CMK (cell line): Measurements from ENCODE around the gene TGFA.

Experiments used
- DNase-seq: peaks from one replicate; pipeline ENCODE4 v3.0.0-alpha.2; 2010; ENCODE audit warnings: low read depth

Gene TGFA

GRCh38 chr2:70523996-70524965 lies 29.3 kb downstream of the TGFA start:
- DNase-seq = no peak

- no peak for DNase-seq
These were observed 30.0 kb downstream of the TGFA start for GRCh38 chr2:70523672-70523995.

- DNase-seq = no peak
These were observed 31.0 kb downstream of the TGFA start for GRCh38 chr2:70522627-70523026.

GRCh38 chr2:70520825-70521224 lies 32.8 kb downstream of the TGFA start:
- DNase-seq = no peak

GRCh38 chr2:70519453-70519852 lies 34.2 kb downstream of the TGFA start:
- no peak for DNase-seq

- DNase-seq = no peak
These were observed 35.1 kb downstream of the TGFA start for GRCh38 chr2:70518557-70518956.

- DNase-seq = no peak
These were observed 35.8 kb downstream of the TGFA start for GRCh38 chr2:70517804-70518203.

DNA sequence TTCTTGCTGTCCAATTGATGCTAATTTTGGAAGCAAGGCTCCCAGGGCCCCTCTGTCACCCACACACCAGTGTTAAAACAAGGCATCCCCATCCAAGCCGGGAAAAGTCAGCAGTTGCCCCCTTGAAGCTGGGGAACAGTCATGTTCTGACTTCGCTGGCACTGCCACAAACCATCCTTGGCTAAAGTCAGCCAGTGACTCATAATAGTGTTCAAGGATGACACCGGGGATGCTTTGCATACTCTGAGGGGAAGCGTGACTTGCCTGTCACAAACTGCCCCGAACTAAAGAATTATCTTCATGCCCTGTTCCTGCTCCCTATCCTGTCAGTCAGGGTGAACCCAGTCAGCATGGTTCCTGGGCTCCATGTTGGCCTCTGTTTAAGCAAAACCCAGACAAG lies 37.0 kb downstream of the TGFA start:
- DNase-seq = no peak

- no peak for DNase-seq
These were observed 37.7 kb downstream of the TGFA start for GRCh38 chr2:70515938-70516337.

- DNase-seq = no peak
These were observed 39.0 kb downstream of the TGFA start for GRCh38 chr2:70514612-70515055.

- no peak for DNase-seq
These were observed 39.9 kb downstream of the TGFA start for GRCh38 chr2:70513738-70514137.

DNA sequence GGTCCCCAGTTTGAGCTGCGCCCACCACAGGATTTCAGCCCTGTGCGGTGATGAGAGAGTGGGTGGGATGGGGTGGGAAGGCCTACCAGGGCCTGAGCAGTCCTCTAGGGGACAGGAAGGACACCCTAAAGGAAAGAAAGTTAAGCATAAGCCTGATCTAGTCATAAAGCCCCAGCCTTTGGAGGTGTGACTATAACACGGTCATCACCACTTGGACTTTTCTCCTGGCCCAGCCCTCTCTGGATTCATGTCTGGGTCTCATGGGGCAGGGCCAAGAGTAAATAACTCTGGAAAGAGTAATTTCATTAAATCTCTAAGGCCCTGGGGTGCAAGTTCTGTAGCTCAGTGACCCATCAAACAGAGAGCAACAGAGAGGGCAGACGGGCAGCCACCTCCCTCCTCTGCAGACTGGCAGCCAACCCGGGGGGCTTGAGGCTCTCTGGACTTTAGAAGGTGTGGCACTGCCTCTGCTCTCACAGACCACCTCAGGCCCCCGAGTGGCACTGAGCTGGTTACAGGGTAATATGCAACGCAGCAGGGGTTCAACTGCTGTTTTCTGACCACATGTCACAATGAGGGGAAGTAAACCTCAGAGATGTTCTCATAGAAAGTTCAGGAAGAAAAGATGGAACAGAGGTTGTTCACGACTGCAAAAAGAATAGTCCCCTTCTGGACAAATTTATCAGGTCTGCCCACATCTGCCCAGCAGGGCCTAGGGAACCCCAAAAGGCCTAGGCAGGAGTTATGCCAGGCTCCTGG lies 41.5 kb downstream of the TGFA start:
- no peak for DNase-seq

GRCh38 chr2:70510313-70510712 lies 43.3 kb downstream of the TGFA start:
- no peak for DNase-seq

- DNase-seq = no peak
These were observed 44.1 kb downstream of the TGFA start for GRCh38 chr2:70509565-70509964.

DNA sequence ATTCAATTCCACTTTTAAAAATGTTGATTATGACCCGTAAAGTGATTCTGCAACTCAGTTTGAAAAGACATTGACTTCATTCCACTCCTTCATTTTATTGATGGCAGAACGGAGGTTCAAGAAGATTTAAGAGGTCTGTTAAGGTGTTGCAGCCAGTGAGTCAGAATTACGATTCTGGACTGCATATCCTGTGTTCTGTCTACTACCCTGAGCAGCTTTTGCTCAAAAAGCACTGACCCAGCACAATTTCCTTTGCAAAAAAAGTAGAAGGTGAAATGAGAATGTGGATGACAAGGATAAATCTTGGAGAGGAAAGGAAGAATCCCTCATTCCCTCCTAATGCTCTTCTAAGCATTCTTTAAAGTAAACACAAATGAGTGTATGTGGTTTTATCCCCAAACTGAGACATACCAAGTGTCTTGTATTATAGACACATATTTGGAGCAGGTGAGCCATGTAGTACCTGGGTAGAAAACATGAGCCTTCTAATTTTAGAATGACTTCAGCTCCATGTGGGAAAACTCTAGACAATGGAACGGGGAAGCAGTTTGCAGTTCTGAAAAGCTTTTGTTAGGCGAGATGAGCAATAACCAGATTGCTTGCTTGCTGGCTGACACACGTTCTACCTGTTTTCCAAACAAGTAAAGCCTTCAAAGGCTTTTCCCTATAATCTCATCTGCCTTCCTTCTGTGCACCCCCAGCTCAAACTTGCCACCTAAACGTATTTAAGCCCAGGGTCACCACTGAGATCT lies 44.7 kb downstream of the TGFA start:
- DNase-seq = no peak

GRCh38 chr2:70505613-70506391 lies 47.8 kb downstream of the TGFA start:
- no peak for DNase-seq

- DNase-seq = no peak
These were observed 48.9 kb downstream of the TGFA start for GRCh38 chr2:70504750-70505149.

- DNase-seq = no peak
These were observed 49.7 kb downstream of the TGFA start for GRCh38 chr2:70503896-70504295.

- no peak for DNase-seq
These were observed 51.9 kb downstream of the TGFA start for GRCh38 chr2:70501728-70502127.

DNA sequence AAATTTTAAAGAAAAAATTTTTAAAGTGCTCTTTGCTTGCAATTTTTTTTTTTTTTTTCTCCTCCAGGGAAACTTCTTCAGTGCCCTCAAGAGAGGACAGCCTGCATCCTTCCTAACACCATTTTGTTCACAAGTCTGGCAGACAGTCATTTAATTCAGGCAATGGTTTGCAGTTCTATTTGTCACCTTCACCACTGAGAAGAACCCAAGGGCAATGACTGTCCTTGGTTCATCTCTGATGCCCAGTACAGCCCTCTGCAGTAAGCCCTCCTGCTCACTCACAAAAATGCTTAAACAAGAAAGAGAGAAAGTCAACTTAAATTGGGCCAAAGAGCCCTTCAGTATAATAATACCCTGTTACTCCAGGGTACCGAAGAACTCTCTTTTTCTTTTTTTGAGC lies 52.4 kb downstream of the TGFA start:
- DNase-seq = no peak

DNA sequence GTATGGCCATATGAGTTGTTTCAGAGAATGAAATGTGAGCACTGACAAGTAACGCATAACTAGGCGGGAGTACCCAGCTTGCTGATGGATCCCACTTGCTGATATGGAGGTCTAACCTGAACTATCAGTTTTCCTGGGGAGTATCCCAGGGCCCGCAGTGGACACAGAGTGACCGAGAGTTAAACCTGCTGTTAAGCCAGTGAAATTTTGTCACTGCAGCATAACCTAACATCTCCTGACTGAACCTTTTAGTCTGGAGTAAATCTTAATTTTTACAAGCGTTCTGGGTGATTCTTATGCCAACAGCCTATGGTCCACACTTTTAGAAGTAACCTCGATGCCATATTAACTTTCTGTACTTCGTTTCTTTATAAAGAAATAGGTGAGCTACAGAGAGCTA lies 54.4 kb downstream of the TGFA start:
- no peak for DNase-seq

GRCh38 chr2:70498528-70498927 lies 55.1 kb downstream of the TGFA start:
- no peak for DNase-seq
